Vagina (tissue), 2 donors: ENCODE data around the gene ATAD1. TPM values are rescaled to one million over a fixed set of nuclear protein-coding genes. Genes with fewer than 3 reads are reported as not detected.
"Not testable (repeated sequence)": the region's sequence is repeated elsewhere in the genome, so short reads cannot be mapped to it uniquely, and the experiment has no call there.

Experiments used
- DNase-seq, 2 donors: peaks; one replicate each; pipeline ENCODE4 v3.0.0-alpha.2; 2017; ENCODE audit errors: extremely low spot score in 2 of 2
- H3K27ac ChIP-seq: fragments of 200-600 bp; sonication (generic); one replicate; pipeline ENCODE4 v1.5.1; 2019
- H3K27me3 ChIP-seq: fragments of 200-600 bp; sonication (generic); one replicate; pipeline ENCODE4 v1.5.1; 2019
- H3K36me3 ChIP-seq, 2 donors: fragments of 200-600 bp; sonication (generic); one replicate each; pipeline ENCODE4 v1.5.1; 2017 to 2019
- H3K4me1 ChIP-seq: fragments of 200-600 bp; sonication (generic); one replicate; pipeline ENCODE4 v1.5.1; 2019
- H3K4me3 ChIP-seq, 2 donors: fragments of 200-600 bp; sonication (generic); 1 replicate in 1 of 2; 2 replicates in 1 of 2; pipeline ENCODE4 v1.5.1; 2016 to 2019
- H3K9me3 ChIP-seq: fragments of 200-600 bp; sonication (generic); one replicate; pipeline ENCODE4 v1.5.1; 2019
- POLR2A ChIP-seq, 2 donors: fragments of 450-650 bp; IDR thresholded peaks; one replicate each; pipeline ENCODE4 v1.6.1; 2017; ENCODE audit warnings: antibody characterized with exemption in 2 of 2, mild to moderate bottlenecking in 2 of 2, moderate library complexity in 2 of 2
- POLR2AphosphoS5 ChIP-seq, 2 donors: sonication (generic); formaldehyde crosslinking; IDR thresholded peaks; one replicate each; pipeline ENCODE4 v1.9.0; 2017; ENCODE audit warnings: antibody characterized with exemption in 2 of 2, mild to moderate bottlenecking in 2 of 2, low read depth in 1 of 2; ENCODE audit not compliant: insufficient read depth in 1 of 2
- intact Hi-C: fragments of 100-400 bp; cut with DNase I; formaldehyde crosslinking; loops from one replicate; pipeline ENCODE4 v1.15.1; 2023
- total RNA-seq: library from RNA; depleted of rRNA; stranded (reverse); fragments of >200 nt; gene quantifications from one replicate; pipeline ENCODE4 v1.2.3, GENCODE V29; 2016
- TF ChIP-seq, protein P1 (sequence below), 3 experiments: fragments of 450-650 bp in 2 of 3; fragments of 200-600 bp in 1 of 3; sonication (generic) in 1 of 3; IDR thresholded peaks; one replicate each; pipeline ENCODE4 v1.5.1; 2017 to 2019; ENCODE audit warnings: antibody characterized with exemption in 3 of 3, mild to moderate bottlenecking in 2 of 3, moderate library complexity in 2 of 3

The ATAD1 gene
- total RNA-seq, 1 donor from 2014 or later = 44.7 TPM

DNA sequence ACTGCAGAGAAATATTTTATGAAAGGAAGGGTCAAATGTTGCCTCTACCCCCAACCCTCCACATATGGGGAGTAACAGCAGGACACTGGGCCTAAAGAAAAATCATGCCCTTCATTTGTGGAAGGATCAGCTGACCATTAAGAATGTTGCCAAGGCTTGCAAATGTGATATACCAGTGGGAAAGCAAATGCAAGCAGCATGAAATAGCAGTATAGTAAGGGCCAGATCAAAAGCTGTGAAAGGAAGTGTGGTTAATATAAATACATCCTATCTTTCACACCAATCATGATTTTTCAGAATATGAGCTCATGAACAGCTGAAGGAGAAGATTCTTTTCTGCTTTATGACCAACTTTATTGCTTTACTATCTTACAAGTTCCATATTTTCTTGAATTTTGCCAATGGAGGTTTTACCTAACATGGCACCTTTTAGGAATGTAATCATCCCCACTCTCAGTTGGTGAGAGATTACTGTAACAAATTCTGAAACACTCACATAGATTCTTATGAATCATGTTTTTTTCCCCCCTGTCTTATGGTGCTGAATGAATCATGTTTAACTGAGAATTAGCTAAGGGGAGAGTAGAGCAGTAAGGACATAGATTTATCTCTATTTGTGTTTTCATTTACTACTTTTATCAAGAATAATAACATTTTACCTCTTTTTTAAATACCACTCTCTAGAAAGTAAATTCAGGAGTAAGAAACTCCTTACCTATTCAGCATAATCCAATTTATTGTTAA lies 12.1 kb upstream of the ATAD1 start:
- H3K9me3 ChIP-seq = no peaks in the 10 kb centered on the region
- TF ChIP-seq POLR2AphosphoS5 (IDR thresholded peaks at IDR 0.05; ENCODE audit: insufficient read depth in 1 of 2, low read depth in 1 of 2) (no peak), POLR2A (IDR thresholded peaks at IDR 0.05) (no peak)
- TF ChIP-seq, protein P1, sequence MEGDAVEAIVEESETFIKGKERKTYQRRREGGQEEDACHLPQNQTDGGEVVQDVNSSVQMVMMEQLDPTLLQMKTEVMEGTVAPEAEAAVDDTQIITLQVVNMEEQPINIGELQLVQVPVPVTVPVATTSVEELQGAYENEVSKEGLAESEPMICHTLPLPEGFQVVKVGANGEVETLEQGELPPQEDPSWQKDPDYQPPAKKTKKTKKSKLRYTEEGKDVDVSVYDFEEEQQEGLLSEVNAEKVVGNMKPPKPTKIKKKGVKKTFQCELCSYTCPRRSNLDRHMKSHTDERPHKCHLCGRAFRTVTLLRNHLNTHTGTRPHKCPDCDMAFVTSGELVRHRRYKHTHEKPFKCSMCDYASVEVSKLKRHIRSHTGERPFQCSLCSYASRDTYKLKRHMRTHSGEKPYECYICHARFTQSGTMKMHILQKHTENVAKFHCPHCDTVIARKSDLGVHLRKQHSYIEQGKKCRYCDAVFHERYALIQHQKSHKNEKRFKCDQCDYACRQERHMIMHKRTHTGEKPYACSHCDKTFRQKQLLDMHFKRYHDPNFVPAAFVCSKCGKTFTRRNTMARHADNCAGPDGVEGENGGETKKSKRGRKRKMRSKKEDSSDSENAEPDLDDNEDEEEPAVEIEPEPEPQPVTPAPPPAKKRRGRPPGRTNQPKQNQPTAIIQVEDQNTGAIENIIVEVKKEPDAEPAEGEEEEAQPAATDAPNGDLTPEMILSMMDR (IDR thresholded peaks at IDR 0.05) = no peak
- H3K36me3 ChIP-seq = no peaks in the 10 kb centered on the region
- H3K27ac ChIP-seq = no peak overlapping the region
- no peaks in the 10 kb centered on the region for H3K4me1 ChIP-seq
- no peaks in the 10 kb centered on the region for H3K27me3 ChIP-seq
- intact Hi-C loops = no loop called here
- no peak for DNase-seq
- no peak overlapping the region for H3K4me3 ChIP-seq

DNA sequence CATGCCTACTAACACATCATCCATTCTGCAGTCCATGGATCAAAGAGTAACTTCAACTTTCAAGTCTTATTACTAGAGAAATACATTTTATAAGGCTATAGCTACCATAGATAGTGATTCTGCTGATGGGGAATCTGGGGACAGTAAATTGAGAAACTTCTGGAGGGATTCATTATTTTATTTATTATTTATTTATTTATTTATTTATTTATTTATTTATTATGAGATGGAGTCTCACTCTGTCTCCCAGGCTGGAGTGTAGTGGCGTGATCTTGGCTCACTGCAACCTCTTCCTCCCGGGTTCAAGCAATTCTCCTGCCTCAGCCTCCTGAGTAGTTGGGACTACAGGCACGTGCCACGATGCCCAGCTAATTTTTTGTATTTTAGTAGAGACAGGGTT lies 11.0 kb upstream of the ATAD1 start:
- H3K4me1 ChIP-seq, DNase-seq, H3K9me3 ChIP-seq, H3K36me3 ChIP-seq, H3K27ac ChIP-seq, H3K4me3 ChIP-seq, intact Hi-C loops, H3K27me3 ChIP-seq: not testable (repeated sequence)

DNA sequence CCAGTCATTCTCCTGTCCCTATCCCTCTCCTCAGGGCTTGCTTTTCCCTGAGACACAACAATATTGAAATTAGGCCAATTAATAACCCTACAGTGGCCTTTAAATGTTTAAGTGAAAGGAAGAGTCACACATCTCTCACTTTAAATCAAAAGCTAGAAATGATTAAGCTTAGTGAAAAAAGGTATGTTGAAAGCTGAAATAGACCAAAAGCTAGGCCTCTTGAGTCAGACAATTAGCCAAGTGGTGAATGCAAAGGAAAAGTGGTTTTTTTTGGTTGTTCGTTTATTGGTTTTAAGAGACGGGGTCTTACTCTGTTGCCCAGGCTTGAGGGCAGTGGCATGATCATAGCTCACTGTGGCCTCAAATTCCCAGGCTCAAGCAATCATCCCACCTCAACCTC lies 9.7 kb upstream of the ATAD1 start:
- no peak overlapping the region for H3K4me3 ChIP-seq
- TF ChIP-seq, protein P1 (IDR thresholded peaks at IDR 0.05) = no peak
- no peak for TF ChIP-seq POLR2AphosphoS5 (IDR thresholded peaks at IDR 0.05; ENCODE audit: insufficient read depth in 1 of 2, low read depth in 1 of 2)
- no peak for TF ChIP-seq POLR2A (IDR thresholded peaks at IDR 0.05)
- no peaks in the 10 kb centered on the region for H3K4me1 ChIP-seq
- intact Hi-C loops = no loop called here
- no peaks in the 10 kb centered on the region for H3K27me3 ChIP-seq
- no peaks in the 10 kb centered on the region for H3K36me3 ChIP-seq
- no peak for DNase-seq
- H3K27ac ChIP-seq = no peak overlapping the region
- H3K9me3 ChIP-seq = no peaks in the 10 kb centered on the region

DNA sequence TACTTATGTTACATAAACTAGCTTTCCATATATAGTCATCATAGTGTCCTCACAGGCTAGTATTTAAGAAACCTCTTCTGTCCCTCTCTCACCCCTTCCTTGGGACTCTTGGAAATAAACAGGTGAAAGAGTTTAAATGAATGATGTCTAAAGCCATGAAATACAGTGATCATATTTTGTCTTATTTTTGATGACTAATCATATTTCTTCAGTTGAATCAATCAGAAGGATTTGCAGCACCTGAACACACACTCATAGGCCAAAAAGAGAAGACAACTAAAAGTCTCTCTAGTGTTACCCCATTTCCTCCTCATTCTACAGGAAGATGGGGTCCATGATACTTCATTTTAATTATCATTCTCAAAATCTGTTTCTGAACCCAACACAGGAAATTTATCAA lies 8.6 kb upstream of the ATAD1 start:
- intact Hi-C loops = no loop called here
- TF ChIP-seq POLR2A (IDR thresholded peaks at IDR 0.05) (no peak), POLR2AphosphoS5 (IDR thresholded peaks at IDR 0.05; ENCODE audit: insufficient read depth in 1 of 2, low read depth in 1 of 2) (no peak)
- TF ChIP-seq, protein P1 (IDR thresholded peaks at IDR 0.05) = no peak
- no peaks in the 10 kb centered on the region for H3K36me3 ChIP-seq
- H3K4me3 ChIP-seq = no peak overlapping the region
- H3K27ac ChIP-seq = no peak overlapping the region
- no peaks in the 10 kb centered on the region for H3K27me3 ChIP-seq
- DNase-seq = no peak
- H3K9me3 ChIP-seq = no peaks in the 10 kb centered on the region
- no peaks in the 10 kb centered on the region for H3K4me1 ChIP-seq

DNA sequence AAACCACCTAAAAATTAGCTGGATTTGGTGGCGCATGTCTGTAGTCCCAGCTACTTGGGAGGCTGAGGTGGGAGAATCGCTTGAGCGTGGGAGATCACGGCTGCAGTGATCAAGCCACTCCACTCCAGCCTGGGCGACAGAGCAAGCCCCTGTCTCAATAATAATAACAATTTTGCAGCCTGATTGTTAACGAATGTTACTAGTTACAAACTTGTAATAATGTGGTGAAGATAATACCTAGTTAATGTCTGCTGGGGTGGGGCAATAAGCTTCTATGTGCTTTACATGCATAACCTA lies 1.2 kb upstream of the ATAD1 start:
- H3K9me3 ChIP-seq = no peaks in the 10 kb centered on the region
- H3K27me3 ChIP-seq = no peaks in the 10 kb centered on the region
- no peak overlapping the region for H3K4me3 ChIP-seq
- no peak overlapping the region for H3K27ac ChIP-seq
- H3K36me3 ChIP-seq = no peaks in the 10 kb centered on the region
- H3K4me1 ChIP-seq = peaks cover 29% of the 10 kb centered on the region
- DNase-seq = no peak
- intact Hi-C loops = no loop called here
- TF ChIP-seq POLR2A (IDR thresholded peaks at IDR 0.05) = no peak
- no peak for TF ChIP-seq POLR2AphosphoS5 (IDR thresholded peaks at IDR 0.05; ENCODE audit: insufficient read depth in 1 of 2, low read depth in 1 of 2)
- TF ChIP-seq, protein P1 (IDR thresholded peaks at IDR 0.05) = no peak
